HEK293 (cell line): ENCODE measurements around the gene CHCHD1.

Source experiments
- CTCF ChIA-PET: fragments of 350-600 bp; formaldehyde crosslinking; extraction: SDS; loops from one replicate; lab custom pipeline; 2021; ENCODE audit warnings: antibody characterized with exemption; lab: Yijun Ruan, JAX
- POLR2A ChIA-PET: fragments of 300-600 bp; formaldehyde crosslinking; extraction: SDS; loops from one replicate; lab custom pipeline; 2020; ENCODE audit warnings: antibody characterized with exemption, inconsistent platforms; lab: Yijun Ruan, JAX
- H3K27ac ChIP-seq: fragments of 200-500 bp; sonication (Bioruptor generic); 2 replicates; pipeline ENCODE4 v1.5.1; 2014; ENCODE audit warnings: low read depth, low read length, control low read depth, inconsistent platforms; ENCODE audit errors: extremely low read depth
- H3K36me3 ChIP-seq, 2 experiments: fragments of 200-500 bp in 1 of 2; sonication (Bioruptor generic) in 1 of 2; 1 replicate in 1 of 2; 2 replicates in 1 of 2; pipeline ENCODE4 v1.5.1; 2014 to 2017; ENCODE audit warnings: inconsistent platforms in 2 of 2, low read length in 2 of 2; ENCODE audit not compliant: control insufficient read depth in 2 of 2, insufficient read depth in 1 of 2
- H3K4me1 ChIP-seq: fragments of 200-500 bp; sonication (Bioruptor generic); 2 replicates; pipeline ENCODE4 v1.5.1; 2014; ENCODE audit warnings: mild to moderate bottlenecking, low read length, inconsistent platforms; ENCODE audit not compliant: control insufficient read depth, insufficient read depth
- H3K4me3 ChIP-seq: 2 replicates; pipeline ENCODE4 v1.5.1; 2011; ENCODE audit warnings: low read depth, mild to moderate bottlenecking, control low read depth, low read length, moderate library complexity
- H3K9me3 ChIP-seq: fragments of 200-500 bp; sonication (Bioruptor generic); 2 replicates; pipeline ENCODE4 v1.5.1; 2014; ENCODE audit warnings: low read depth, low read length, inconsistent platforms; ENCODE audit not compliant: control insufficient read depth, insufficient read depth
- EGR2 ChIP-seq: fragments of 450-650 bp; formaldehyde crosslinking; IDR thresholded peaks from 2 replicates; pipeline ENCODE4 v1.5.1; 2016; ENCODE audit warnings: low read depth, missing biosample characterization, missing genetic modification characterization
- FEZF1 ChIP-seq: fragments of 450-650 bp; formaldehyde crosslinking; IDR thresholded peaks from 2 replicates; pipeline ENCODE4 v1.5.1; 2016; ENCODE audit warnings: missing biosample characterization, missing genetic modification characterization
- KLF8 ChIP-seq: fragments of 450-650 bp; formaldehyde crosslinking; IDR thresholded peaks from 2 replicates; pipeline ENCODE4 v1.5.1; 2016; ENCODE audit warnings: missing biosample characterization, missing genetic modification characterization
- OVOL3 ChIP-seq: fragments of 450-650 bp; formaldehyde crosslinking; IDR thresholded peaks from 2 replicates; pipeline ENCODE4 v1.5.1; 2016; ENCODE audit warnings: missing biosample characterization, missing genetic modification characterization
- PRDM1 ChIP-seq: fragments of 450-650 bp; formaldehyde crosslinking; IDR thresholded peaks from 2 replicates; pipeline ENCODE4; 2016; ENCODE audit warnings: missing biosample characterization, missing genetic modification characterization
- ZBTB17 ChIP-seq: fragments of 450-650 bp; formaldehyde crosslinking; IDR thresholded peaks from 2 replicates; pipeline ENCODE4 v1.5.1; 2016; ENCODE audit warnings: missing biosample characterization, missing genetic modification characterization
- ZBTB20 ChIP-seq: fragments of 450-650 bp; formaldehyde crosslinking; IDR thresholded peaks from 2 replicates; pipeline ENCODE4 v1.5.1; 2016; ENCODE audit warnings: missing biosample characterization, missing genetic modification characterization
- ZBTB7A ChIP-seq: fragments of 450-650 bp; formaldehyde crosslinking; IDR thresholded peaks from 2 replicates; pipeline ENCODE4 v1.5.1; 2016; ENCODE audit warnings: low read depth, missing biosample characterization, missing genetic modification characterization
- ZNF169 ChIP-seq: fragments of 450-650 bp; formaldehyde crosslinking; IDR thresholded peaks from 2 replicates; pipeline ENCODE4 v1.5.1; 2016; ENCODE audit warnings: missing biosample characterization, missing genetic modification characterization
- ZNF184 ChIP-seq: fragments of 450-650 bp; IDR thresholded peaks from 2 replicates; pipeline ENCODE4 v1.5.1; 2018; ENCODE audit warnings: missing biosample characterization, mild to moderate bottlenecking, missing genetic modification characterization
- ZNF302 ChIP-seq: fragments of 450-650 bp; formaldehyde crosslinking; IDR thresholded peaks from 2 replicates; pipeline ENCODE4 v1.5.1; 2016; ENCODE audit warnings: missing biosample characterization, missing genetic modification characterization, low read depth
- ZNF366 ChIP-seq: fragments of 450-650 bp; formaldehyde crosslinking; conservative IDR thresholded peaks from 2 replicates; pipeline ENCODE4 v1.5.1; 2016; ENCODE audit warnings: missing biosample characterization, missing genetic modification characterization
- ZNF37A ChIP-seq: fragments of 450-650 bp; IDR thresholded peaks from 2 replicates; pipeline ENCODE4 v1.5.1; 2018; ENCODE audit warnings: missing biosample characterization, missing genetic modification characterization
- ZNF404 ChIP-seq: fragments of 450-650 bp; formaldehyde crosslinking; IDR thresholded peaks from 2 replicates; pipeline ENCODE4 v1.5.1; 2017; ENCODE audit warnings: missing biosample characterization, missing genetic modification characterization
- ZNF549 ChIP-seq: fragments of 450-650 bp; IDR thresholded peaks from 2 replicates; pipeline ENCODE4 v1.5.1; 2018; ENCODE audit warnings: missing biosample characterization, missing genetic modification characterization, mild to moderate bottlenecking, inconsistent platforms, moderate library complexity
- ZNF600 ChIP-seq: fragments of 450-650 bp; formaldehyde crosslinking; IDR thresholded peaks from 2 replicates; pipeline ENCODE4 v1.5.1; 2016; ENCODE audit warnings: missing biosample characterization, missing genetic modification characterization
- ZNF623 ChIP-seq: fragments of 450-650 bp; formaldehyde crosslinking; IDR thresholded peaks from 2 replicates; pipeline ENCODE4 v1.5.1; 2016; ENCODE audit warnings: missing biosample characterization, missing genetic modification characterization
- ZNF658 ChIP-seq: fragments of 450-650 bp; formaldehyde crosslinking; IDR thresholded peaks from 2 replicates; pipeline ENCODE4; 2016; ENCODE audit warnings: missing biosample characterization, missing genetic modification characterization
- ZNF843 ChIP-seq: fragments of 450-650 bp; formaldehyde crosslinking; IDR thresholded peaks from 2 replicates; pipeline ENCODE4 v1.5.1; 2016; ENCODE audit warnings: missing biosample characterization, missing genetic modification characterization
- TF ChIP-seq, protein P1 (sequence below): fragments of 450-650 bp; formaldehyde crosslinking; IDR thresholded peaks from 2 replicates; pipeline ENCODE4 v1.5.1; 2016; ENCODE audit warnings: missing biosample characterization, missing genetic modification characterization
- TF ChIP-seq, protein P2 (sequence below): fragments of 450-650 bp; formaldehyde crosslinking; IDR thresholded peaks from 2 replicates; pipeline ENCODE4 v1.5.1; 2016; ENCODE audit warnings: missing biosample characterization, missing genetic modification characterization
- TF ChIP-seq, protein P3 (sequence below): fragments of 450-650 bp; formaldehyde crosslinking; IDR thresholded peaks from 2 replicates; pipeline ENCODE4 v1.5.1; 2016; ENCODE audit warnings: missing biosample characterization, missing genetic modification characterization, borderline replicate concordance
- TF ChIP-seq, protein P4 (sequence below): fragments of 450-650 bp; formaldehyde crosslinking; IDR thresholded peaks from 2 replicates; pipeline ENCODE4 v1.5.1; 2017; ENCODE audit warnings: missing biosample characterization, missing genetic modification characterization
- TF ChIP-seq, protein P5 (sequence below): fragments of 450-650 bp; formaldehyde crosslinking; IDR thresholded peaks from 2 replicates; pipeline ENCODE4 v1.5.1; 2016; ENCODE audit warnings: missing biosample characterization, missing genetic modification characterization, low read depth

The CHCHD1 gene

DNA sequence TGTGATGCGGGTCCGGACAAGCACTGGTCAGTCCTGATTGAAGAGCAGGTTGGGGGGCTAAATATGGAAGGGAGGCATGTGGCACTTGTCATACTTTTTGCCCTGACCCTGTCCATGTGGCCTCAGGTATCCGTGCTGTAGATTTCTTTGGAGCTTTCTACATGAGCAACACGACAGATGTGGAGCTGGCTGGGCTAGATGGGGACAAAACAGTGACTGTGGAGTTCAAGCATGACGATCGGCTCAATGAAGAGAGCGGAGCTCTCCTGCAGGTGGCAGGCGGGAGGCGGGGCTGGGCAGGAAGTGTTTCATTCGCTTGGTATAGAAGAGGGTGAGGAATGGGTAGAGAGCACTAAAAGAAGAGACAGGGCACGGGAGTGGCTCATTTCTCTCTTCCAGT is 13.0 kb upstream of the CHCHD1 start:
- POLR2A ChIA-PET: interaction anchor here (1.0 to 2.0 kb wide), 2 partner anchors 13 to 22 kb away, joined by 3 to 7 read pairs; partner anchors contain the start of gene CHCHD1
- H3K4me3 ChIP-seq: no peak overlapping the region
- H3K36me3 ChIP-seq: peaks cover 24 to 76% of the 10 kb centered on the region in 2 experiments
- H3K4me1 ChIP-seq: peaks cover 2% of the 10 kb centered on the region; the same call in 1 of the 2 replicates
- no peak for TF ChIP-seq ZNF169 (tag by site-specific recombination)
- TF ChIP-seq, protein P1, sequence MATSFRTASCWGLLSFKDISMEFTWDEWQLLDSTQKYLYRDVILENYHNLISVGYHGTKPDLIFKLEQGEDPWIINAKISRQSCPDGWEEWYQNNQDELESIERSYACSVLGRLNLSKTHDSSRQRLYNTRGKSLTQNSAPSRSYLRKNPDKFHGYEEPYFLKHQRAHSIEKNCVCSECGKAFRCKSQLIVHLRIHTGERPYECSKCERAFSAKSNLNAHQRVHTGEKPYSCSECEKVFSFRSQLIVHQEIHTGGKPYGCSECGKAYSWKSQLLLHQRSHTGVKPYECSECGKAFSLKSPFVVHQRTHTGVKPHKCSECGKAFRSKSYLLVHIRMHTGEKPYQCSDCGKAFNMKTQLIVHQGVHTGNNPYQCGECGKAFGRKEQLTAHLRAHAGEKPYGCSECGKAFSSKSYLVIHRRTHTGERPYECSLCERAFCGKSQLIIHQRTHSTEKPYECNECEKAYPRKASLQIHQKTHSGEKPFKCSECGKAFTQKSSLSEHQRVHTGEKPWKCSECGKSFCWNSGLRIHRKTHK (tag by site-specific recombination): no peak
- TF ChIP-seq ZNF37A (tag by site-specific recombination): no peak
- no peak for TF ChIP-seq ZNF658
- peak; percentile 29; the same call in 1 of the 2 replicates for TF ChIP-seq ZBTB17 (tag by site-specific recombination)
- no peak for TF ChIP-seq ZBTB7A (tag by site-specific recombination)
- no peak for TF ChIP-seq ZNF184 (tag by site-specific recombination)
- TF ChIP-seq PRDM1 (tag by site-specific recombination): no peak
- TF ChIP-seq, protein P2, sequence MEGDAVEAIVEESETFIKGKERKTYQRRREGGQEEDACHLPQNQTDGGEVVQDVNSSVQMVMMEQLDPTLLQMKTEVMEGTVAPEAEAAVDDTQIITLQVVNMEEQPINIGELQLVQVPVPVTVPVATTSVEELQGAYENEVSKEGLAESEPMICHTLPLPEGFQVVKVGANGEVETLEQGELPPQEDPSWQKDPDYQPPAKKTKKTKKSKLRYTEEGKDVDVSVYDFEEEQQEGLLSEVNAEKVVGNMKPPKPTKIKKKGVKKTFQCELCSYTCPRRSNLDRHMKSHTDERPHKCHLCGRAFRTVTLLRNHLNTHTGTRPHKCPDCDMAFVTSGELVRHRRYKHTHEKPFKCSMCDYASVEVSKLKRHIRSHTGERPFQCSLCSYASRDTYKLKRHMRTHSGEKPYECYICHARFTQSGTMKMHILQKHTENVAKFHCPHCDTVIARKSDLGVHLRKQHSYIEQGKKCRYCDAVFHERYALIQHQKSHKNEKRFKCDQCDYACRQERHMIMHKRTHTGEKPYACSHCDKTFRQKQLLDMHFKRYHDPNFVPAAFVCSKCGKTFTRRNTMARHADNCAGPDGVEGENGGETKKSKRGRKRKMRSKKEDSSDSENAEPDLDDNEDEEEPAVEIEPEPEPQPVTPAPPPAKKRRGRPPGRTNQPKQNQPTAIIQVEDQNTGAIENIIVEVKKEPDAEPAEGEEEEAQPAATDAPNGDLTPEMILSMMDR (tag by site-specific recombination): 0 out of 2 replicates have a peak, but pooled peaks have one; percentile 15
- TF ChIP-seq ZNF302 (tag by site-specific recombination): no peak
- no peak for TF ChIP-seq ZNF404
- no peak for TF ChIP-seq OVOL3 (tag by site-specific recombination)
- TF ChIP-seq ZBTB20 (tag by site-specific recombination): no peak
- TF ChIP-seq, all 188 proteins: peak for 2
- H3K27ac ChIP-seq: no peak overlapping the region
- CTCF ChIA-PET: interaction anchor here (0.6 kb wide), 1 partner anchor 231 kb away, joined by 3 read pairs; no protein-coding TSS in a partner anchor
- no peaks in the 10 kb centered on the region for H3K9me3 ChIP-seq

DNA sequence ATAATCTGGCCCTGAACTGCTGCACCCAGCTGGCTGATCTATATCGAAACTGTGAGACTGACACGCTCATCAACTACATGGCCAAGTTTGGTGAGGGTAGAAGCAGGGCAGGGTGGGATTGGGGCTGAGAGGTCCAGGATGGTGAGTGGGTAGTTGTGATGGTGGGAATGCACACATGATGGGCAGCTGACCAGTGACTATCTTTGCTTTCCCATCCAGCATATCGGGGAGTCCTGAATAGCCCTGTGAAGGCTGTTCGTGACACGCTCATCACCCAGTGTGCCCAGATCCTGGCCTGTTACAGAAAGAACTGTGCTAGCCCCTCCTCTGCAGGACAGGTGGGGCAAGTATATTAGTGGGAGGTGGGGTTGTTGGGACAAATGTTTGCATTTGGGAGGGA is 12.5 kb upstream of the CHCHD1 start:
- ChIA-PET POLR2A (interaction anchor here (1.0 to 2.0 kb wide), 2 partner anchors 12 to 22 kb away, joined by 3 to 7 read pairs; partner anchors contain the start of gene CHCHD1), CTCF (interaction anchor here (0.6 kb wide), 1 partner anchor 1258 kb away, joined by 3 read pairs; no protein-coding TSS in a partner anchor)
- peaks cover 4% of the 10 kb centered on the region; the same call in 1 of the 2 replicates for H3K4me1 ChIP-seq
- no peak overlapping the region for H3K27ac ChIP-seq
- peaks cover 24 to 74% of the 10 kb centered on the region in 2 experiments for H3K36me3 ChIP-seq
- H3K4me3 ChIP-seq: no peak overlapping the region
- H3K9me3 ChIP-seq: no peaks in the 10 kb centered on the region
- TF ChIP-seq PRDM1 (tag by site-specific recombination) (no peak), ZNF600 (tag by site-specific recombination) (no peak), FEZF1 (tag by site-specific recombination) (no peak), KLF8 (tag by site-specific recombination) (no peak), ZNF843 (tag by site-specific recombination) (no peak), EGR2 (tag by site-specific recombination) (no peak), ZNF366 (no peak), ZNF184 (tag by site-specific recombination) (no peak), ZNF549 (no peak), ZNF623 (tag by site-specific recombination) (no peak)
- TF ChIP-seq, protein P3, sequence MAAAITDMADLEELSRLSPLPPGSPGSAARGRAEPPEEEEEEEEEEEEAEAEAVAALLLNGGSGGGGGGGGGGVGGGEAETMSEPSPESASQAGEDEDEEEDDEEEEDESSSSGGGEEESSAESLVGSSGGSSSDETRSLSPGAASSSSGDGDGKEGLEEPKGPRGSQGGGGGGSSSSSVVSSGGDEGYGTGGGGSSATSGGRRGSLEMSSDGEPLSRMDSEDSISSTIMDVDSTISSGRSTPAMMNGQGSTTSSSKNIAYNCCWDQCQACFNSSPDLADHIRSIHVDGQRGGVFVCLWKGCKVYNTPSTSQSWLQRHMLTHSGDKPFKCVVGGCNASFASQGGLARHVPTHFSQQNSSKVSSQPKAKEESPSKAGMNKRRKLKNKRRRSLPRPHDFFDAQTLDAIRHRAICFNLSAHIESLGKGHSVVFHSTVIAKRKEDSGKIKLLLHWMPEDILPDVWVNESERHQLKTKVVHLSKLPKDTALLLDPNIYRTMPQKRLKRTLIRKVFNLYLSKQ (tag by site-specific recombination): no peak
- TF ChIP-seq, protein P4, sequence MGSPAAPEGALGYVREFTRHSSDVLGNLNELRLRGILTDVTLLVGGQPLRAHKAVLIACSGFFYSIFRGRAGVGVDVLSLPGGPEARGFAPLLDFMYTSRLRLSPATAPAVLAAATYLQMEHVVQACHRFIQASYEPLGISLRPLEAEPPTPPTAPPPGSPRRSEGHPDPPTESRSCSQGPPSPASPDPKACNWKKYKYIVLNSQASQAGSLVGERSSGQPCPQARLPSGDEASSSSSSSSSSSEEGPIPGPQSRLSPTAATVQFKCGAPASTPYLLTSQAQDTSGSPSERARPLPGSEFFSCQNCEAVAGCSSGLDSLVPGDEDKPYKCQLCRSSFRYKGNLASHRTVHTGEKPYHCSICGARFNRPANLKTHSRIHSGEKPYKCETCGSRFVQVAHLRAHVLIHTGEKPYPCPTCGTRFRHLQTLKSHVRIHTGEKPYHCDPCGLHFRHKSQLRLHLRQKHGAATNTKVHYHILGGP: no peak
- TF ChIP-seq, protein P5, sequence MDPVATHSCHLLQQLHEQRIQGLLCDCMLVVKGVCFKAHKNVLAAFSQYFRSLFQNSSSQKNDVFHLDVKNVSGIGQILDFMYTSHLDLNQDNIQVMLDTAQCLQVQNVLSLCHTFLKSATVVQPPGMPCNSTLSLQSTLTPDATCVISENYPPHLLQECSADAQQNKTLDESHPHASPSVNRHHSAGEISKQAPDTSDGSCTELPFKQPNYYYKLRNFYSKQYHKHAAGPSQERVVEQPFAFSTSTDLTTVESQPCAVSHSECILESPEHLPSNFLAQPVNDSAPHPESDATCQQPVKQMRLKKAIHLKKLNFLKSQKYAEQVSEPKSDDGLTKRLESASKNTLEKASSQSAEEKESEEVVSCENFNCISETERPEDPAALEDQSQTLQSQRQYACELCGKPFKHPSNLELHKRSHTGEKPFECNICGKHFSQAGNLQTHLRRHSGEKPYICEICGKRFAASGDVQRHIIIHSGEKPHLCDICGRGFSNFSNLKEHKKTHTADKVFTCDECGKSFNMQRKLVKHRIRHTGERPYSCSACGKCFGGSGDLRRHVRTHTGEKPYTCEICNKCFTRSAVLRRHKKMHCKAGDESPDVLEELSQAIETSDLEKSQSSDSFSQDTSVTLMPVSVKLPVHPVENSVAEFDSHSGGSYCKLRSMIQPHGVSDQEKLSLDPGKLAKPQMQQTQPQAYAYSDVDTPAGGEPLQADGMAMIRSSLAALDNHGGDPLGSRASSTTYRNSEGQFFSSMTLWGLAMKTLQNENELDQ: no peak
